Nephron (organoid): Measurements from ENCODE around the gene ID3.

Experiments used
- H3K27ac Mint-ChIP-seq, 3 experiments: 2 replicates each; pipeline ENCODE4 v1.8.0; 2020; ENCODE audit warnings: mixed read lengths in 3 of 3, mild to moderate bottlenecking in 2 of 3, moderate library complexity in 1 of 3
- H3K27me3 Mint-ChIP-seq: 2 replicates; pipeline ENCODE4 v1.8.0; 2021; ENCODE audit warnings: low read depth, mild to moderate bottlenecking, moderate library complexity, mixed read lengths
- H3K36me3 Mint-ChIP-seq: 2 replicates; pipeline ENCODE4 v1.8.0; 2020; ENCODE audit warnings: low read depth, mixed read lengths
- H3K4me1 Mint-ChIP-seq: 2 replicates; pipeline ENCODE4 v1.8.0; 2020; ENCODE audit warnings: mixed read lengths
- H3K4me3 Mint-ChIP-seq, 3 experiments: 2 replicates each; pipeline ENCODE4 v1.8.0; 2020; ENCODE audit warnings: mild to moderate bottlenecking in 3 of 3, mixed read lengths in 3 of 3, moderate library complexity in 2 of 3
- H3K9me3 Mint-ChIP-seq: 2 replicates; pipeline ENCODE4 v1.8.0; 2020; ENCODE audit warnings: mixed read lengths
- CTCF ChIP-seq, 3 experiments: fragments of 200-600 bp; sonication (generic); IDR thresholded peaks; one replicate each; pipeline ENCODE4 v1.5.0; 2021; ENCODE audit warnings: antibody characterized with exemption in 3 of 3; ENCODE audit not compliant: unreplicated experiment in 3 of 3

The ID3 gene

GRCh38 chr1:23568608-23569383 is 9.5 kb upstream of the ID3 start:
- Mint-ChIP-seq H3K27me3 (peaks cover 5% of the 10 kb centered on the region), H3K36me3 (no peaks in the 10 kb centered on the region), H3K27ac (peak overlapping the region; percentile 99), H3K4me3 (peak overlapping the region; percentile 86 to 94 (median 90)), H3K4me1 (peaks cover 52% of the 10 kb centered on the region), H3K9me3 (no peaks in the 10 kb centered on the region)
- no peak for TF ChIP-seq CTCF (IDR thresholded peaks at IDR 0.05; ENCODE audit: unreplicated experiment in 3 of 3)

- TF ChIP-seq CTCF (IDR thresholded peaks at IDR 0.05; ENCODE audit: unreplicated experiment in 3 of 3) = no peak
- Mint-ChIP-seq H3K4me1 (peaks cover 56% of the 10 kb centered on the region), H3K9me3 (no peaks in the 10 kb centered on the region), H3K27me3 (peaks cover 5% of the 10 kb centered on the region), H3K4me3 (peak overlapping the region; percentile 86 to 94 (median 90)), H3K27ac (peak overlapping the region; percentile 99), H3K36me3 (no peaks in the 10 kb centered on the region)
Observed at GRCh38 chr1:23567996-23568607, 8.8 kb upstream of the ID3 start.

- Mint-ChIP-seq H3K9me3 (no peaks in the 10 kb centered on the region), H3K27ac (peak overlapping the region; percentile 99), H3K4me1 (peaks cover 56% of the 10 kb centered on the region), H3K36me3 (no peaks in the 10 kb centered on the region), H3K4me3 (peak overlapping the region; percentile 70 to 86 (median 84)), H3K27me3 (peaks cover 1% of the 10 kb centered on the region)
- no peak for TF ChIP-seq CTCF (IDR thresholded peaks at IDR 0.05; ENCODE audit: unreplicated experiment in 3 of 3)
Observed at GRCh38 chr1:23567629-23567995, 8.3 kb upstream of the ID3 start.

DNA sequence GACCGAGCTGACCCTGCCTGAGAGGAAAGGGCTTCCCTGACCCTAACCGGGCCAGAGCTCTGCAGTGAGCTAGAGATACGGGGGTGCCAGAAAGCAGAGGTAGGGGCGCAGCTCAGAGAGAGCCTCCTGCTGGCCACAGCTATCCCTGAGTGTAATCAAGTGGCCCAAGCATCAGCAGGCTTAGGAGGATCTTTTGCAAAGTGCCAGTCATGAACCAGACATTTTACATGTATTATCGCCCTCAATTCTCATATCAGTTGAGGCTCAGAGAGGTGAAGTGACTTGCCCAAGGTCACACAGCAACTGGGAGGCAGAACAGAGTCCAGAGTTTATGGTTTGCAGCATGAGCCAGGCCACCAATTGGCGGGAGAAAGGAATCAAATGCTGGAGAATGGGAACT is 7.0 kb upstream of the ID3 start:
- H3K4me3 Mint-ChIP-seq = peak overlapping the region; percentile 71 to 86 (median 83)
- no peaks in the 10 kb centered on the region for H3K36me3 Mint-ChIP-seq
- H3K27ac Mint-ChIP-seq = peak overlapping the region; percentile 99
- no peaks in the 10 kb centered on the region for H3K27me3 Mint-ChIP-seq
- H3K4me1 Mint-ChIP-seq = peaks cover 67% of the 10 kb centered on the region
- no peaks in the 10 kb centered on the region for H3K9me3 Mint-ChIP-seq
- no peak for TF ChIP-seq CTCF (IDR thresholded peaks at IDR 0.05; ENCODE audit: unreplicated experiment in 3 of 3)

DNA sequence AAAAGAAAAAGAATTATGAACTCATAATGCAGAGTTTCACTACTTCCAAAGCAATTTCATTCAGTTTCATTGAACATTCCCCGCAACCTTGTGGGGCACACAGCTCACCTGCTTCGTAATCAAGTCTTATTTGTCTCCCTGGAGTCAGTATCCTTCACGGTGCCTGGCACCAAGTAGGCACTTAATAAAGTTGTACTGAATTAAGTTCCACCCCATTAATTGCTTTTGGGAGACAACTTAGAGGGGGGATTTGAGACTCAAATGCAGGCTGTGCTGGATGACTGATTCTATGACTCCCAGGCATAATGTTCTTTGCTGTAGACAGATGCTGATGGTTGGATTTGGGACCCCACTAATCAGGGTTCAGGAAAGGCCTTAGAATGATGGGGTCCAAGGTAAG is 6.5 kb upstream of the ID3 start:
- peak overlapping the region; percentile 99 for H3K27ac Mint-ChIP-seq
- H3K4me3 Mint-ChIP-seq = peak overlapping the region; percentile 71 to 86 (median 83)
- no peaks in the 10 kb centered on the region for H3K9me3 Mint-ChIP-seq
- H3K27me3 Mint-ChIP-seq = no peaks in the 10 kb centered on the region
- H3K4me1 Mint-ChIP-seq = peaks cover 72% of the 10 kb centered on the region
- no peak for TF ChIP-seq CTCF (IDR thresholded peaks at IDR 0.05; ENCODE audit: unreplicated experiment in 3 of 3)
- H3K36me3 Mint-ChIP-seq = no peaks in the 10 kb centered on the region
